Mesenchymal stem cell (in vitro differentiated cells and primary cell): ENCODE results near the gene GPHA2.

Experiments used
- DNase-seq: peaks from one replicate; pipeline ENCODE4 v3.0.0-alpha.2; 2013
- H2AFZ ChIP-seq: one replicate; pipeline ENCODE4 v1.6.1; 2013; ENCODE audit warnings: low read depth, mild to moderate bottlenecking, control low read depth, inconsistent platforms, low read length, moderate library complexity
- H2AK5ac ChIP-seq: 2 replicates; pipeline ENCODE4 v1.6.1; 2013; ENCODE audit warnings: low read length, moderate library complexity, mild to moderate bottlenecking, inconsistent platforms; ENCODE audit not compliant: severe bottlenecking
- H2BK120ac ChIP-seq: one replicate; pipeline ENCODE4 v1.6.1; 2013; ENCODE audit warnings: low read depth, mild to moderate bottlenecking, inconsistent platforms, low read length, moderate library complexity
- H2BK12ac ChIP-seq, 2 experiments: one replicate each; pipeline ENCODE4 v1.6.1; 2013; ENCODE audit warnings: inconsistent platforms in 2 of 2, low read length in 2 of 2, mild to moderate bottlenecking in 2 of 2, moderate library complexity in 2 of 2, control low read depth in 1 of 2
- H2BK15ac ChIP-seq: one replicate; pipeline ENCODE4 v1.6.1; 2013; ENCODE audit warnings: mild to moderate bottlenecking, low read depth, inconsistent platforms; ENCODE audit not compliant: poor library complexity, severe bottlenecking
- H2BK5ac ChIP-seq: 2 replicates; pipeline ENCODE4 v1.6.1; 2013; ENCODE audit warnings: low read depth, mild to moderate bottlenecking, low read length, control low read depth, inconsistent platforms; ENCODE audit not compliant: poor library complexity, severe bottlenecking
- H3K14ac ChIP-seq, 2 experiments: one replicate each; pipeline ENCODE4 v1.6.1; 2013; ENCODE audit warnings: inconsistent platforms in 2 of 2, low read length in 2 of 2, control low read depth in 1 of 2, mild to moderate bottlenecking in 1 of 2, moderate library complexity in 1 of 2
- H3K18ac ChIP-seq, 2 experiments: one replicate each; pipeline ENCODE4 v1.6.1; 2013; ENCODE audit warnings: inconsistent platforms in 2 of 2, low read length in 2 of 2, control low read depth in 1 of 2, low read depth in 1 of 2, mild to moderate bottlenecking in 1 of 2
- H3K23ac ChIP-seq, 2 experiments: one replicate each; pipeline ENCODE4 v1.6.1; 2013; ENCODE audit warnings: inconsistent platforms in 2 of 2, low read length in 2 of 2, mild to moderate bottlenecking in 2 of 2, moderate library complexity in 2 of 2, control low read depth in 1 of 2
- H3K27ac ChIP-seq: 2 replicates; pipeline ENCODE4 v1.5.1; 2013; ENCODE audit warnings: mild to moderate bottlenecking, moderate library complexity, low read length, control low read depth, inconsistent platforms; ENCODE audit not compliant: poor library complexity, severe bottlenecking
- H3K27me3 ChIP-seq, 2 experiments: 2 replicates each; pipeline versions ENCODE4 v1.6.1 to v1.7.0; 2013; ENCODE audit warnings: low read length in 2 of 2, mild to moderate bottlenecking in 2 of 2, moderate library complexity in 2 of 2, control low read depth in 1 of 2, inconsistent platforms in 1 of 2; ENCODE audit not compliant: control insufficient read depth in 1 of 2, insufficient read depth in 1 of 2
- H3K36me3 ChIP-seq, 2 experiments: 2 replicates each; pipeline versions ENCODE4 v1.6.1 to v1.7.0; 2013; ENCODE audit warnings: low read length in 2 of 2, control low read depth in 1 of 2, inconsistent platforms in 1 of 2, low read depth in 1 of 2, mild to moderate bottlenecking in 1 of 2; ENCODE audit not compliant: insufficient read depth in 2 of 2, control insufficient read depth in 1 of 2
- H3K4ac ChIP-seq, 2 experiments: one replicate each; pipeline ENCODE4 v1.6.1; 2013; ENCODE audit warnings: inconsistent platforms in 2 of 2, low read length in 2 of 2, mild to moderate bottlenecking in 2 of 2, moderate library complexity in 2 of 2, control low read depth in 1 of 2, low read depth in 1 of 2
- H3K4me1 ChIP-seq: 2 replicates; pipeline ENCODE4 v1.6.1; 2013; ENCODE audit warnings: low read depth, low read length, control low read depth; ENCODE audit not compliant: control insufficient read depth, insufficient read depth
- H3K4me2 ChIP-seq: 2 replicates; pipeline ENCODE4 v1.6.1; 2013; ENCODE audit warnings: low read length, mild to moderate bottlenecking, inconsistent platforms; ENCODE audit not compliant: poor library complexity, severe bottlenecking
- H3K4me3 ChIP-seq, 2 experiments: 2 replicates each; pipeline versions ENCODE4 v1.5.1 to v1.7.0; 2013; ENCODE audit warnings: low read length in 2 of 2, mild to moderate bottlenecking in 2 of 2, control low read depth in 1 of 2, low read depth in 1 of 2; ENCODE audit not compliant: insufficient read depth in 1 of 2
- H3K79me1 ChIP-seq: replicated peaks from 2 replicates; pipeline ENCODE4 v1.6.1; 2013; ENCODE audit warnings: mild to moderate bottlenecking, control low read depth, low read length, inconsistent platforms; ENCODE audit not compliant: poor library complexity, severe bottlenecking
- H3K9ac ChIP-seq: 2 replicates; pipeline ENCODE4 v1.7.0; 2013; ENCODE audit warnings: mild to moderate bottlenecking, low read length, moderate library complexity
- H3K9me3 ChIP-seq: 2 replicates; pipeline ENCODE4 v1.7.0; 2013; ENCODE audit warnings: mild to moderate bottlenecking, low read length; ENCODE audit not compliant: control insufficient read depth
- H4K8ac ChIP-seq: one replicate; pipeline ENCODE4 v1.6.1; 2013; ENCODE audit warnings: inconsistent platforms, mild to moderate bottlenecking, low read length, moderate library complexity
- H4K91ac ChIP-seq: one replicate; pipeline ENCODE4 v1.6.1; 2013; ENCODE audit warnings: mild to moderate bottlenecking, low read length, inconsistent platforms
- WGBS: methylation state at CpG from one replicate; pipeline ENCODE4 v1.1.7; 2013; ENCODE audit warnings: mixed read lengths; 5-methylcytosine and 5-hydroxymethylcytosine counted together

The GPHA2 gene

DNA sequence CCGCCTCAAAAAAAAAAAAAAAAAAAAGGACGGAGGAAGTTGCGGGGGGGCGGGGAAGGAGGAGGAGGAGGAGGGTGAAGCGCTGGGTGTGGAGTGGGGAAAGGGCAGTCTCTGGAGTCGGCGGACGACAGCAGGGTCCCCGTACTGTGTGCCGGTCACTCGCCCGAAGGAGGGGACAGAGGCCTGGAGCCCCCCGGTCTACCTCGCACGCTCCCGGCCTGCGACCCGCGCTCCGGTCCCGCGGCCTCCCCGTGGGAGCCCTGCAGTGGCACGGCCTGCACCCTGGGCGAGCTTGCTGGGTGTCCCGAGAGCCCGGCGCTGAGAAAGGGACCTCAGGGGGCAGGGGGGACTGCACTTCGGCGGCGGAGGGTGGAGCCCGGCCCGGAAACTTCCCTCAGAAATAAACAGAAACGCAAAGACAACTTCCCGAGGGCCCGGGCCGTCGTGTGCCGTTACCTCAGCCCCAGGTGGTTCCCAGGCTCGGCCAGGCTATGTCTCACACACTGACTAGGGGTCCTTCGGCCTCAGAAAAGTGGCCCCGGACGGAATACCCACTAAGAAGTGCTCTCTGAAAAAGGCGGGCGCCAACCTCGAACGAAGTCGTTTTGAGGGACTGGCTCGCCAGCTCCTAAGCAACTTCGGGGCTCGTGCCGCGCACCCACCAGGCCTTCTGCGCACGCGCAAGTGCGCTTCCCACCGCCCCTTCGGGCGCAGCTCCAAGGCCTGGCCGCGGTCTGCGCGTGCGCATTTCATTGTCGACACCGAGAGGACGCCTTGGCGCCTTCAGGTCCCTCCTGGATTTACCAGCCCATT is 35.9 kb upstream of the GPHA2 start, which contains the start of gene MAJIN:
Gene MAJIN (minus strand): TSS at position 688 of the 813 bp plus-strand sequence. CDS start 12,703 bp downstream, outside the sequence.
- peak; percentile 10 for DNase-seq
- H3K9ac ChIP-seq = peak within 1 kb of the TSS; percentile 30
- H3K4me2 ChIP-seq = no peak within 1 kb of the TSS
- no peak within 1 kb of the TSS for H2AK5ac ChIP-seq
- peak within 1 kb of the TSS in 1 of 2 experiments; percentile 66 for H3K4me3 ChIP-seq
- H3K9me3 ChIP-seq = no peaks in the 10 kb centered on the region
- no peaks in the 10 kb centered on the region for H3K79me1 ChIP-seq
- no peak within 1 kb of the TSS for H3K14ac ChIP-seq
- H3K4me1 ChIP-seq = no peaks in the 10 kb centered on the region
- no peak within 1 kb of the TSS for H4K91ac ChIP-seq
- 72% methylated on average over 63 of the region's 69 CpGs for WGBS
- peak within 1 kb of the TSS; percentile 39 for H2AFZ ChIP-seq
- H2BK120ac ChIP-seq = no peak within 1 kb of the TSS
- no peak within 1 kb of the TSS for H3K23ac ChIP-seq
- H3K27me3 ChIP-seq = peaks cover 6 to 11% of the 10 kb centered on the region in 2 experiments
- H2BK15ac ChIP-seq = no peak within 1 kb of the TSS
- no peak within 1 kb of the TSS for H3K27ac ChIP-seq
- H3K4ac ChIP-seq = no peak within 1 kb of the TSS
- peak within 1 kb of the TSS; percentile 17 for H4K8ac ChIP-seq
- H3K18ac ChIP-seq = no peak within 1 kb of the TSS
- H2BK5ac ChIP-seq = no peak within 1 kb of the TSS
- no peaks in the 10 kb centered on the region for H3K36me3 ChIP-seq
- H2BK12ac ChIP-seq = no peak within 1 kb of the TSS

DNA sequence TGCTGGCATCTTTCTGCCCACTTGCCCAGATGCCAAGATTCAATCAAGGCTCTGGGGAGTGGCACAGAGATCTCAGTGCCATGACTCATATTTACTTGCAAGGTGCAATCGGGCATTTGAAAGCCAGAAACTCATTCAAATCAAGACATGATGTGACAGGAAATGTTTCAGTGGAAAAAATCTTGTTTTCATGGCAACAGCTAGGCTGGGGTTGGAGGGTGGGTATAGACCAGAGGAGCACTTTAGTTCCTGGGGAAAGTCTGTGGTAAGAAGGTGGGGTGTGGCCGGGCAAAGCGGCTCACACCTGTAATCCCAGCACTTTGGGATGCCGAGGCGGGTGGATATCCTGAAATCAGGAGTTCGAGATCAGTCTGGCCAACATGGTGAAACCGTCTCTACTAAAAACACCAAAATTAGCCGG is 35.0 kb upstream of the GPHA2 start:
- H2AFZ ChIP-seq = no peak overlapping the region
- H3K9ac ChIP-seq = no peak overlapping the region
- DNase-seq = no peak
- H3K79me1 ChIP-seq = no peaks in the 10 kb centered on the region
- H3K9me3 ChIP-seq = no peaks in the 10 kb centered on the region
- no peak overlapping the region for H4K8ac ChIP-seq
- H2BK5ac ChIP-seq = no peak overlapping the region
- no peaks in the 10 kb centered on the region for H3K36me3 ChIP-seq
- H3K18ac ChIP-seq = no peak overlapping the region
- H4K91ac ChIP-seq = no peak overlapping the region
- H2BK15ac ChIP-seq = no peak overlapping the region
- H3K14ac ChIP-seq = no peak overlapping the region
- peaks cover 6 to 11% of the 10 kb centered on the region in 2 experiments for H3K27me3 ChIP-seq
- no peaks in the 10 kb centered on the region for H3K4me1 ChIP-seq
- no peak overlapping the region for H3K23ac ChIP-seq
- H3K27ac ChIP-seq = no peak overlapping the region
- WGBS = 92% methylated on average over 8 of the region's 8 CpGs
- no peak overlapping the region for H3K4me2 ChIP-seq
- no peak overlapping the region for H2AK5ac ChIP-seq
- no peak overlapping the region for H3K4me3 ChIP-seq
- H2BK120ac ChIP-seq = no peak overlapping the region
- H2BK12ac ChIP-seq = no peak overlapping the region
- H3K4ac ChIP-seq = no peak overlapping the region

DNA sequence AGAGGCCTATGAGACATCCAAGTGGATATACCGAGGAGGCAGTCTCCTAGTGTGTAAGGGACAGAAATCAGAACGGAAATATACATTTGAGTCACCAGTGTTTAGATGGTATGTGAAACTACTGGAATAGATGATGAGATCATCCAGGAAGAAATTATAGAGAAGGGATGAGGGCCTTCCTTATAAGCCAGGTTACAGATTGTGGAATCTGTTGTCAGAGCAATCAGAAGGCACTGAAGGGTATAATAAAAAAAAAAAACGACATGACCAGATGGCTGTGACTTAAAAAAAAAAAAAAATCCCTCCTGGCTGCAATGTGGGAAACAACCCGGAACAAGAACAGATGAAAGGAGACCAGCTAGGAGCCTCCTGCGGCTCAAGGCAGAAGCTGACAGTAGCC is 33.5 kb upstream of the GPHA2 start:
- H3K4me1 ChIP-seq = no peaks in the 10 kb centered on the region
- no peak overlapping the region for H2BK15ac ChIP-seq
- H3K4me2 ChIP-seq = no peak overlapping the region
- no peak overlapping the region for H2AK5ac ChIP-seq
- H3K9ac ChIP-seq = no peak overlapping the region
- no peaks in the 10 kb centered on the region for H3K9me3 ChIP-seq
- H3K79me1 ChIP-seq = no peaks in the 10 kb centered on the region
- peaks cover 0 to 13% of the 10 kb centered on the region in 2 experiments for H3K27me3 ChIP-seq
- no peak overlapping the region for H2BK12ac ChIP-seq
- no peak overlapping the region for H4K8ac ChIP-seq
- H3K18ac ChIP-seq = no peak overlapping the region
- H2BK120ac ChIP-seq = no peak overlapping the region
- H2BK5ac ChIP-seq = no peak overlapping the region
- 45% methylated on average over 5 of the region's 5 CpGs for WGBS
- H3K4me3 ChIP-seq = no peak overlapping the region
- H4K91ac ChIP-seq = no peak overlapping the region
- no peaks in the 10 kb centered on the region for H3K36me3 ChIP-seq
- DNase-seq = peak; percentile 70
- no peak overlapping the region for H3K23ac ChIP-seq
- H2AFZ ChIP-seq = no peak overlapping the region
- no peak overlapping the region for H3K14ac ChIP-seq
- H3K27ac ChIP-seq = no peak overlapping the region
- H3K4ac ChIP-seq = no peak overlapping the region

DNA sequence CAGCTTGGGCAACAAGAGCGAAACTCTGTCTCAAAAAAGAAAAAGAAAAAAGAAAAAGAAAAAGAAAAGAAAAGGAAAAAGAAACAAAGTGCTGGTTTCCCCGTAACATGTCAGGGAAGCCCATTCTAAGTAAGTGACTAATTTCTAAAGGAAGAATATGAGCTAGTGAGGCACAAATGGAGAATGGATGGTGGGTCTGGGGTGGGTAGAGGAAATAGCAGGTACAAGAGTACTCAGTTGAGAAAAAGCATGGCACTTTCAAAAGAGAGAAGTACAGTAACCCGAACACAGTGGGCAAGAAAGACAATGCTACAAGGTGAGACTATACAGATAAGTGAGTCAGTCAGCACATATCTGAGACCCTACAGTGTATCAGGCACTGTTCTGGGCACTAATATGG is 31.7 kb upstream of the GPHA2 start:
- no peak overlapping the region for H2BK12ac ChIP-seq
- H3K18ac ChIP-seq = no peak overlapping the region
- no peak overlapping the region for H4K91ac ChIP-seq
- no peak overlapping the region for H2BK15ac ChIP-seq
- no peak overlapping the region for H3K4me2 ChIP-seq
- H2BK120ac ChIP-seq = no peak overlapping the region
- H3K4me3 ChIP-seq = no peak overlapping the region
- no peak overlapping the region for H3K4ac ChIP-seq
- H2AFZ ChIP-seq = no peak overlapping the region
- H3K79me1 ChIP-seq = no peaks in the 10 kb centered on the region
- H3K27ac ChIP-seq = no peak overlapping the region
- WGBS = 97% methylated on average over 3 of the region's 3 CpGs
- H3K36me3 ChIP-seq = no peaks in the 10 kb centered on the region
- no peak overlapping the region for H2BK5ac ChIP-seq
- H3K14ac ChIP-seq = no peak overlapping the region
- no peak overlapping the region for H3K23ac ChIP-seq
- no peak overlapping the region for H3K9ac ChIP-seq
- H4K8ac ChIP-seq = no peak overlapping the region
- no peaks in the 10 kb centered on the region for H3K4me1 ChIP-seq
- peaks cover 0 to 18% of the 10 kb centered on the region in 2 experiments for H3K27me3 ChIP-seq
- no peak overlapping the region for H2AK5ac ChIP-seq
- no peak for DNase-seq
- H3K9me3 ChIP-seq = no peaks in the 10 kb centered on the region
